Thoracic aorta (tissue), 2 donors: ENCODE results near the gene ATRN. TPM values are rescaled to one million over a fixed set of nuclear protein-coding genes. Genes with fewer than 3 reads are reported as not detected.

ENCODE experiments used
- ATAC-seq: fragments of 150-250 bp; one replicate; pipeline ENCODE4 v1.8.0; 2017; ENCODE audit warnings: low read depth; ENCODE audit not compliant: insufficient number of reproducible peaks, low FRiP score
- DNase-seq: peaks from one replicate; pipeline ENCODE4 v3.0.0-alpha.2; 2020; ENCODE audit warnings: low spot score
- H3K27ac ChIP-seq, 2 donors: fragments of 200-600 bp; sonication (generic); 1 replicate in 1 of 2; 2 replicates in 1 of 2; pipeline ENCODE4 v1.5.1; 2016; ENCODE audit warnings: mild to moderate bottlenecking in 2 of 2, moderate library complexity in 2 of 2
- H3K27me3 ChIP-seq: fragments of 200-600 bp; sonication (generic); replicated peaks from 2 replicates; pipeline ENCODE4 v1.6.0; 2016; ENCODE audit warnings: mild to moderate bottlenecking; ENCODE audit not compliant: insufficient read depth
- H3K36me3 ChIP-seq: fragments of 200-600 bp; sonication (generic); one replicate; pipeline ENCODE4 v1.5.1; 2016
- H3K4me1 ChIP-seq, 2 donors: fragments of 200-600 bp; sonication (generic); 1 replicate in 1 of 2; 2 replicates in 1 of 2; pipeline versions ENCODE4 v1.5.1 to v1.6.0; 2016; ENCODE audit warnings: low read depth in 2 of 2, mild to moderate bottlenecking in 1 of 2; ENCODE audit not compliant: control insufficient read depth in 1 of 2
- H3K4me3 ChIP-seq: fragments of 200-600 bp; sonication (generic); 2 replicates; pipeline ENCODE4 v1.5.1; 2016; ENCODE audit warnings: mild to moderate bottlenecking
- H3K9me3 ChIP-seq: fragments of 200-600 bp; sonication (generic); 2 replicates; pipeline ENCODE4 v1.5.1; 2016
- total RNA-seq, 2 donors: library from RNA; depleted of rRNA; stranded (reverse); fragments of >200 nt; gene quantifications; one replicate each; pipeline versions ENCODE4 v1.1.0 to v1.2.3, GENCODE V29; 2016
- TF ChIP-seq, protein P1 (sequence below): fragments of 200-600 bp; sonication (generic); IDR thresholded peaks from one replicate; pipeline ENCODE4 v1.5.1; 2019; ENCODE audit warnings: antibody characterized with exemption

ATRN gene
- total RNA-seq, 2 donors from 2014 or later: 25.0 to 32.9 TPM

- no peak for ATAC-seq
- H3K4me1 ChIP-seq: peaks cover 0 to 7% of the 10 kb centered on the region in 2 donors
- TF ChIP-seq, protein P1, sequence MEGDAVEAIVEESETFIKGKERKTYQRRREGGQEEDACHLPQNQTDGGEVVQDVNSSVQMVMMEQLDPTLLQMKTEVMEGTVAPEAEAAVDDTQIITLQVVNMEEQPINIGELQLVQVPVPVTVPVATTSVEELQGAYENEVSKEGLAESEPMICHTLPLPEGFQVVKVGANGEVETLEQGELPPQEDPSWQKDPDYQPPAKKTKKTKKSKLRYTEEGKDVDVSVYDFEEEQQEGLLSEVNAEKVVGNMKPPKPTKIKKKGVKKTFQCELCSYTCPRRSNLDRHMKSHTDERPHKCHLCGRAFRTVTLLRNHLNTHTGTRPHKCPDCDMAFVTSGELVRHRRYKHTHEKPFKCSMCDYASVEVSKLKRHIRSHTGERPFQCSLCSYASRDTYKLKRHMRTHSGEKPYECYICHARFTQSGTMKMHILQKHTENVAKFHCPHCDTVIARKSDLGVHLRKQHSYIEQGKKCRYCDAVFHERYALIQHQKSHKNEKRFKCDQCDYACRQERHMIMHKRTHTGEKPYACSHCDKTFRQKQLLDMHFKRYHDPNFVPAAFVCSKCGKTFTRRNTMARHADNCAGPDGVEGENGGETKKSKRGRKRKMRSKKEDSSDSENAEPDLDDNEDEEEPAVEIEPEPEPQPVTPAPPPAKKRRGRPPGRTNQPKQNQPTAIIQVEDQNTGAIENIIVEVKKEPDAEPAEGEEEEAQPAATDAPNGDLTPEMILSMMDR: no peak
These were observed 71.3 kb downstream of the ATRN start for GRCh38 chr20:3541887-3542721.

DNA sequence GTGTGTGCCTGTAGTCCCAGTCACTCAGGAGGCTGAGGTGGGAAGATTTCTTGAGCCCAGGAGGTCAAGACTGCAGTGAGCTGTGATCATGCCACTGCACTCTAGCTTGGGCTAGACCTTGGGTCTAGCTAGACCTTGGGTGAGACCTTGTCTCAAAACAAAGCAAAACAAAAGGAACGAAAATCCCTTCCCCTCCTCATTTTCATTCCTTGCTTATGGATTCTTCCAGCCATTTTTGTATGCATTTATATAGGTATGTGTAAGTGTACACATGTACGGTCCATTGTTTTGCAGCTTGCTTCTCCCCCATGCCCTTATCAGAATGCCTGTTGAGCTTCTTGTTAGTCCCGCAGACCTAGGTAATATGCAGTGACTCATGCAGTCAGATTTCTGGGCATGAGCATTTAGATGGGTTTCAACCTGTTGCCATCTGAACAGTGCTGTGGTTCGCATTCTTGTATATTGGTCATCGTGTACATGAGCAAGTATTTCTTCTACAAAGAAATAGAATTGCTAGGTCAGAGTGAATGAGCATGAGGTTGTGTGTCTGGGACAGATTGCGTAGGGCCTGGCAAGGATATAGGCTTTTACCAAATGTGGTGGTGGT is 73.2 kb downstream of the ATRN start:
- no peak for ATAC-seq
- Histone ChIP-seq H3K4me3 (no peak overlapping the region), H3K9me3 (no peaks in the 10 kb centered on the region), H3K36me3 (peaks cover 3% of the 10 kb centered on the region), H3K27me3 (no peaks in the 10 kb centered on the region), H3K27ac (no peak overlapping the region), H3K4me1 (peaks cover 0 to 7% of the 10 kb centered on the region in 2 donors)
- DNase-seq: no peak
- TF ChIP-seq, protein P1: no peak

More at GRCh38 chr20:3541887-3542721, 71.3 kb downstream of the ATRN start:
- Histone ChIP-seq H3K36me3 (peaks cover 3% of the 10 kb centered on the region), H3K4me3 (no peak overlapping the region), H3K9me3 (no peaks in the 10 kb centered on the region), H3K27me3 (no peaks in the 10 kb centered on the region), H3K27ac (no peak overlapping the region)
- DNase-seq: no peak

GRCh38 chr20:3545401-3545925 is 74.6 kb downstream of the ATRN start:
- DNase-seq: no peak
- Histone ChIP-seq H3K9me3 (no peaks in the 10 kb centered on the region), H3K36me3 (peaks cover 3% of the 10 kb centered on the region), H3K4me1 (no peaks in the 10 kb centered on the region), H3K27me3 (no peaks in the 10 kb centered on the region), H3K4me3 (no peak overlapping the region), H3K27ac (no peak overlapping the region)
- no peak for ATAC-seq
- TF ChIP-seq, protein P1: no peak

DNA sequence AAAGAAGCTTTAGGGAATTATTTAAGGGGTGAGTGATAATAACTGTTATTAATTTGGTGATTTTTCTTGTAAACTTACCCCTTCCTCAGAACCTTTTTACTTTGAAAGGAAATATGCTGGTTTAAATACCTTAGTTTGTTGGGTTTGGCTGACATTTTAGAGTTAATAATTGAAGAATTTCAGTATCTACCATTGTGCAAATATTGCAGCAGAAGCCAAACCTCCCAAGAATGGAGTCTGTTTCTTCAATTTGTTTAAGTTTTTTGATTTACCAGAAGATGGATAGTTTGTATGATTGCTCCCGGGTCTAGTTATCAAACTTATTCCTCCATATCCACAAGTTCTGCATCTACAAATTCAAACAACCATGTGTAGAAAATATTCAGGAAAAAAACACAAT is 77.1 kb downstream of the ATRN start:
- DNase-seq (no peak), ATAC-seq (no peak)
- no peaks in the 10 kb centered on the region for H3K4me1 ChIP-seq

DNA sequence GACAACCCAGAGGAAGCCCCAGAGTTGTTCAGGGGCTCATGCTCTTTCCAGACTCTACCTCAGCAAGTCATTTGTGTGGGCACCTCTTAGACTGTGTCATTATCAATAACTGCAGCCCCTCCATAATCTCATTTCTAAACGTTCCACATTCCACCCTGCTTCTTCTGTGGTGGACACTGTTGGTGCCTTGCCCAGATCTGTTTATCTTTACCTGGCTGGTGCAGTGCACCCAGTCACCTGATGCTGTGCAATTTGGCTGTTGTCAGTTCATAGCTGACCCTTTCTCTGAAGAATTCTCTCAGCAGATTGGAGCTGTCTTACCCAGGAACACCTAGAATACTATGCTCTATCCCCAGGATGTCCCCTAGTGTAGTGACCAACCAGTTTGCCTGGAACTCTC is 80.0 kb downstream of the ATRN start:
- ATAC-seq (no peak), DNase-seq (no peak)
- TF ChIP-seq, protein P1: no peak
- no peak overlapping the region for H3K4me3 ChIP-seq
- H3K27ac ChIP-seq: no peak overlapping the region
- no peaks in the 10 kb centered on the region for H3K36me3 ChIP-seq
- H3K9me3 ChIP-seq: no peaks in the 10 kb centered on the region
- H3K27me3 ChIP-seq: no peaks in the 10 kb centered on the region
- H3K4me1 ChIP-seq: no peaks in the 10 kb centered on the region

More for the DNA sequence above, 77.1 kb downstream of the ATRN start:
- Histone ChIP-seq H3K4me3 (no peak overlapping the region), H3K27me3 (no peaks in the 10 kb centered on the region), H3K9me3 (no peaks in the 10 kb centered on the region), H3K36me3 (no peaks in the 10 kb centered on the region), H3K27ac (no peak overlapping the region)
- TF ChIP-seq, protein P1: no peak
